ENCODE measurements around the gene NLRC5.

GRCh38 chr16:57007050-57007449 lies 17.7 kb downstream of the NLRC5 start:
- TF ChIP-seq ELF4 (IDR thresholded peaks at IDR 0.05) (no peak), HDGF (IDR thresholded peaks at IDR 0.05; ENCODE audit: borderline replicate concordance) (no peak), SUZ12 (IDR thresholded peaks at IDR 0.05) (no peak), ARNT (IDR thresholded peaks at IDR 0.05) (no peak), CTBP1 (IDR thresholded peaks at IDR 0.05; ENCODE audit: borderline replicate concordance) (no peak), BHLHE40 (IDR thresholded peaks at IDR 0.05; ENCODE audit: borderline replicate concordance) (no peak), FOXM1 (IDR thresholded peaks at IDR 0.05; ENCODE audit: borderline replicate concordance) (no peak), SP1 (IDR thresholded peaks at IDR 0.05) (no peak), FOXK2 (IDR thresholded peaks at IDR 0.05) (no peak), TARDBP (IDR thresholded peaks at IDR 0.05) (no peak), FOXA1 (IDR thresholded peaks at IDR 0.05) (no peak)
